KMS-11 (cell line): Measurements from ENCODE around the gene DNAJC5G.

Experiments
- H2AFZ ChIP-seq: fragments of 200-600 bp; sonication (generic); 2 replicates; pipeline ENCODE4 v1.6.1; 2016; ENCODE audit warnings: antibody characterized with exemption, mixed run types, low read depth
- H3K27ac ChIP-seq: fragments of 200-600 bp; sonication (generic); 2 replicates; pipeline ENCODE4 v1.6.1; 2016; ENCODE audit warnings: mild to moderate bottlenecking, mixed run types
- H3K27me3 ChIP-seq: fragments of 200-600 bp; sonication (generic); 2 replicates; pipeline ENCODE4 v1.6.1; 2017; ENCODE audit warnings: mild to moderate bottlenecking, low read depth, mixed run types, moderate library complexity; ENCODE audit not compliant: insufficient read depth
- H3K36me3 ChIP-seq: fragments of 200-600 bp; sonication (generic); 2 replicates; pipeline ENCODE4 v1.6.1; 2017; ENCODE audit warnings: mild to moderate bottlenecking, mixed run types; ENCODE audit not compliant: insufficient read depth
- H3K4me1 ChIP-seq: fragments of 200-600 bp; sonication (generic); 2 replicates; pipeline ENCODE4 v1.6.1; 2016; ENCODE audit warnings: mild to moderate bottlenecking, low read depth, mixed run types; ENCODE audit not compliant: poor library complexity, severe bottlenecking
- H3K4me2 ChIP-seq: fragments of 200-600 bp; sonication (generic); 2 replicates; pipeline ENCODE4 v1.7.0; 2016; ENCODE audit warnings: mild to moderate bottlenecking, mixed run types
- H3K4me3 ChIP-seq: fragments of 200-600 bp; sonication (generic); IDR thresholded peaks from 2 replicates; pipeline ENCODE4 v1.6.1; 2017; ENCODE audit warnings: low read depth, low read length, mixed read lengths; ENCODE audit not compliant: insufficient read depth
- H3K79me2 ChIP-seq: fragments of 200-600 bp; sonication (generic); 2 replicates; pipeline ENCODE4 v1.6.1; 2016; ENCODE audit warnings: low read depth, mixed run types; ENCODE audit not compliant: insufficient read depth
- H3K9ac ChIP-seq: fragments of 200-600 bp; sonication (generic); 2 replicates; pipeline ENCODE4 v1.6.1; 2016; ENCODE audit warnings: mild to moderate bottlenecking, mixed run types
- H4K20me1 ChIP-seq: fragments of 200-600 bp; sonication (generic); 2 replicates; pipeline ENCODE4 v1.6.1; 2016; ENCODE audit warnings: mild to moderate bottlenecking, mixed run types; ENCODE audit not compliant: insufficient read depth
- TF ChIP-seq, protein P1 (sequence below): fragments of 200-600 bp; sonication (generic); conservative IDR thresholded peaks from 2 replicates; pipeline ENCODE4 v1.6.1; 2017; ENCODE audit warnings: low read depth, mild to moderate bottlenecking, antibody characterized with exemption, low read length, moderate library complexity, mixed read lengths

DNAJC5G gene, protein sequence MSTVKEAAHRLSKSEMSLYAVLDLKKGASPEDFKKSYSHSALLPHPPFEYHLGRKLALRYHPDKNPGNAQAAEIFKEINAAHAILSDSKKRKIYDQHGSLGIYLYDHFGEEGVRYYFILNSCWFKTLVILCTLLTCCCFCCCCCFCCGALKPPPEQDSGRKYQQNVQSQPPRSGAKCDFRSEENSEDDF

DNA sequence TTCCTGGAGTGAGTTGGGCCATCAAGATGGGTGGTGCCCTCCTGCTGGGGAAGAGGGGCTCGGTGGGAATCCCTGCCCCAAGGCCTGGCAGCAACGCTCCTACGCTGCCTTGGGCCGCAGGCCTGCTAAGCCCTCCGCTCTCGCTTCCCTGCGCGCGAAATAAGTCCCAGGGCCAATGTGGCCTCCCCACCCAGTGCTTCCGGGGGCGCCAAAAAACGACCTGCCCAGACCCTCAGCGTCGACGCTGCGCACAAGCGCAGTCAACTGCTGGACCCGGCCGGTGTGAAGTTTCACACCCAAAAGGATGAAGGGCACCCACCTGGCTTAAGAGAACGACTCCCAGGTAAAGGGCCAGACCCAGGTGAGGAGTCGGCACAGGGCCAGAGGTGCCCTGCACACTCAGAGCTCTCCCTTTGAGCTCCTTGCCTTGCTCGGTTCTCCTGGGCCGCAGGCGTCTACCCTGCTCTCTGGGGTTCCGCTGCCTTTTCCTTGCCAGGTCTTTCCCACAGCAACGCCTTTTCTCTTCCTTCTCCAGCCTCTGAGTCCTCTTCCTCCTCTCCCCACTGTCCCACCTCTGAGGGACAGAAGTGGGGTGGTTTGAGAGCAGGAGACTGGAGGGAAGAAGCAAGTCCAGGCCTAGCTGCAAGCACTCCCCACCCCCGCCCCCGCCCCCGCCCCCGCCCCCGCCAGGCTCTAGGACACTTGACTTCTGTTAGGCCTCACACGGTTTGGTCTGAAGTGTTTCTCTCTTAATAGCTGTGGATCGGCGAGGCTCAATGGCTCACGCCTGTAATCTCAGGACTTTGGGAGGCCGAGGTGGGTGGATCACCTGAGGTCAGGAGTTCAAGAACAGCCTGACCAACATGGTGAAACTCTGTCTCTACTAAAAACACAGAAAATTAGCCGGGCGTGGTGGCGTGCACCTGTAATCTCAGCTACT lies at the start of gene DNAJC5G:
Gene DNAJC5G (plus strand): TSS at position 223 of the 940 bp plus-strand sequence. CDS start 1,296 bp downstream, outside the sequence.
- no peaks in the 10 kb centered on the region for H3K79me2 ChIP-seq
- H3K27me3 ChIP-seq = no peaks in the 10 kb centered on the region; the same call in 1 of the 2 replicates
- no peak within 1 kb of the TSS for H2AFZ ChIP-seq
- no peak within 1 kb of the TSS for H3K27ac ChIP-seq
- no peak within 1 kb of the TSS for H3K4me2 ChIP-seq
- no peak within 1 kb of the TSS for H3K4me3 ChIP-seq
- no peak within 1 kb of the TSS for H3K9ac ChIP-seq
- H3K4me1 ChIP-seq = peaks cover 7% of the 10 kb centered on the region
- TF ChIP-seq, protein P1, sequence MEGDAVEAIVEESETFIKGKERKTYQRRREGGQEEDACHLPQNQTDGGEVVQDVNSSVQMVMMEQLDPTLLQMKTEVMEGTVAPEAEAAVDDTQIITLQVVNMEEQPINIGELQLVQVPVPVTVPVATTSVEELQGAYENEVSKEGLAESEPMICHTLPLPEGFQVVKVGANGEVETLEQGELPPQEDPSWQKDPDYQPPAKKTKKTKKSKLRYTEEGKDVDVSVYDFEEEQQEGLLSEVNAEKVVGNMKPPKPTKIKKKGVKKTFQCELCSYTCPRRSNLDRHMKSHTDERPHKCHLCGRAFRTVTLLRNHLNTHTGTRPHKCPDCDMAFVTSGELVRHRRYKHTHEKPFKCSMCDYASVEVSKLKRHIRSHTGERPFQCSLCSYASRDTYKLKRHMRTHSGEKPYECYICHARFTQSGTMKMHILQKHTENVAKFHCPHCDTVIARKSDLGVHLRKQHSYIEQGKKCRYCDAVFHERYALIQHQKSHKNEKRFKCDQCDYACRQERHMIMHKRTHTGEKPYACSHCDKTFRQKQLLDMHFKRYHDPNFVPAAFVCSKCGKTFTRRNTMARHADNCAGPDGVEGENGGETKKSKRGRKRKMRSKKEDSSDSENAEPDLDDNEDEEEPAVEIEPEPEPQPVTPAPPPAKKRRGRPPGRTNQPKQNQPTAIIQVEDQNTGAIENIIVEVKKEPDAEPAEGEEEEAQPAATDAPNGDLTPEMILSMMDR = no peak
- H4K20me1 ChIP-seq = no peaks in the 10 kb centered on the region
- no peaks in the 10 kb centered on the region for H3K36me3 ChIP-seq

DNA sequence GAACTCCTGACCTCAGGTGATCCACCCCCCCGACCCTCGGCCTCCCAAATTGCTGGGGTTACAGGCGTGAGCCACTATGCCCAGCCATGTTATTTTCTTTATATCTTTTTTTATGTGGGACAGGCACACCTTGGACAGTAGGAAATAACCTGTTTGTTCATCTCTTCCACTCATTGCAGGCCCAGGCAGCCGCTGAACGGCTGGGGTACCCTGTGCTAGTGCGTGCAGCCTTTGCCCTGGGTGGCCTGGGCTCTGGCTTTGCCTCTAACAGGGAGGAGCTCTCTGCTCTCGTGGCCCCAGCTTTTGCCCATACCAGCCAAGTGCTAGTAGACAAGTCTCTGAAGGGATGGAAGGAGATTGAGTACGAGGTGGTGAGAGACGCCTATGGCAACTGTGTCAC lies 49.7 kb upstream of the DNAJC5G start:
- Histone ChIP-seq H3K4me2 (no peak overlapping the region), H3K9ac (no peak overlapping the region), H3K4me1 (no peaks in the 10 kb centered on the region), H3K27me3 (no peaks in the 10 kb centered on the region), H3K4me3 (no peak overlapping the region), H3K79me2 (no peaks in the 10 kb centered on the region; the same call in 1 of the 2 replicates), H2AFZ (no peak overlapping the region), H3K27ac (no peak overlapping the region), H3K36me3 (peaks cover under 1% of the 10 kb centered on the region; the same call in 1 of the 2 replicates), H4K20me1 (no peaks in the 10 kb centered on the region)
- TF ChIP-seq, protein P1 = no peak

DNA sequence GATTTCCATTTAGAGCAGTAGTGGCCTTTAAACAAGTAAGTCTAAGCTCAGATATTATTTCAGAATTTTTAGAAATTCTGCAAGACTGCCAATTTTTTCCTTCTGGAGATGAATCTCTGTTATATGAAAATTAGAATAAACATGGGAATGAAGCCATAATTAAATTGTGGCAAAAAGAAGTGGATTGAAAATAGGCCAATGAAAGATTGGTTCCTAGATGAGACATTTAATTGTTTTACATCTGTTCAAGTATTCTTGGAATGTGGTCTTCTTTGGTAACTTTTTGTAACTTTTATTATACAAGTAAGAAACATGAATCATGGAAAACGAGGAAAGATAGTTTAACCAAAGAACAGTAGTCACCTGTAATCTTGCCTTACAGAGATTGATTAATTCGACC lies 47.7 kb upstream of the DNAJC5G start:
- Histone ChIP-seq H3K4me3 (no peak overlapping the region), H3K27ac (no peak overlapping the region), H3K36me3 (peaks cover 5% of the 10 kb centered on the region; the same call in 1 of the 2 replicates), H3K27me3 (no peaks in the 10 kb centered on the region), H2AFZ (no peak overlapping the region), H3K4me1 (no peaks in the 10 kb centered on the region), H3K79me2 (no peaks in the 10 kb centered on the region), H3K4me2 (no peak overlapping the region), H3K9ac (no peak overlapping the region), H4K20me1 (no peaks in the 10 kb centered on the region)
- TF ChIP-seq, protein P1 = no peak

DNA sequence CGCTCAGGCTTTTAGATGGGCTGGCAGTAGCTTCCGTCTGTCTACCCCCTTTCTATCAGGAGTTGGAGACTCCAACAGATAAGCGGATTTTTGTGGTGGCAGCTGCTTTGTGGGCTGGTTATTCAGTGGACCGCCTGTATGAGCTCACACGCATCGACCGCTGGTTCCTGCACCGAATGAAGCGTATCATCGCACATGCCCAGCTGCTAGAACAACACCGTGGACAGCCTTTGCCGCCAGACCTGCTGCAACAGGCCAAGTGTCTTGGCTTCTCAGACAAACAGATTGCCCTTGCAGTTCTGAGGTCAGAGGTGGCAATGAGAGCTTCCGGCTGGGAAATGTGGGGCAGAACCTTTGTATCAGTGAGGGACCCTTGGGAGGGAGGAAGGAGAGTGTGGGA lies 43.3 kb upstream of the DNAJC5G start:
- H3K4me1 ChIP-seq = no peaks in the 10 kb centered on the region
- no peak overlapping the region for H3K27ac ChIP-seq
- H3K27me3 ChIP-seq = no peaks in the 10 kb centered on the region
- peaks cover 5% of the 10 kb centered on the region; the same call in 1 of the 2 replicates for H3K36me3 ChIP-seq
- TF ChIP-seq, protein P1 = no peak
- no peak overlapping the region for H2AFZ ChIP-seq
- no peaks in the 10 kb centered on the region for H4K20me1 ChIP-seq
- no peak overlapping the region for H3K9ac ChIP-seq
- no peak overlapping the region for H3K4me3 ChIP-seq
- no peaks in the 10 kb centered on the region for H3K79me2 ChIP-seq
- H3K4me2 ChIP-seq = no peak overlapping the region
